Activated CD4-positive, alpha-beta memory T cell treated with anti-CD3 and anti-CD28 coated beads, Interleukin-2, amount 10 ng/mL, durations not matched to agents 7 days and 5 days (primary cell): ENCODE measurements around the gene NPFF. TPM values are rescaled to one million over a fixed set of nuclear protein-coding genes. Genes with fewer than 3 reads are reported as not detected.

Experiments used
- CTCF ChIA-PET: fragments of 350-600 bp; sonication (Branson Sonifier 250); formaldehyde crosslinking; loops from one replicate; lab custom pipeline; 2021; ENCODE audit warnings: antibody characterized with exemption, inconsistent platforms; lab: Charles Lee
- POLR2A ChIA-PET: fragments of 350-600 bp; sonication (Branson Sonifier 250); formaldehyde crosslinking; loops from one replicate; lab custom pipeline; 2021; ENCODE audit warnings: antibody characterized with exemption; lab: Charles Lee
- DNase-seq: peaks from one replicate; pipeline ENCODE4 v3.0.0-alpha.2; 2020
- H3K27ac Mint-ChIP-seq: one replicate; pipeline ENCODE4 v1.8.0; 2021; ENCODE audit warnings: mild to moderate bottlenecking, mixed read lengths
- H3K27me3 Mint-ChIP-seq: one replicate; pipeline ENCODE4 v1.8.0; 2021; ENCODE audit warnings: mixed read lengths
- H3K36me3 Mint-ChIP-seq: one replicate; pipeline ENCODE4 v1.8.0; 2021; ENCODE audit warnings: low read depth, mixed read lengths
- H3K4me1 Mint-ChIP-seq: one replicate; pipeline ENCODE4 v1.8.0; 2021; ENCODE audit warnings: mixed read lengths
- H3K4me3 Mint-ChIP-seq: one replicate; pipeline ENCODE4 v1.8.0; 2021; ENCODE audit warnings: mild to moderate bottlenecking, mixed read lengths
- H3K9me3 Mint-ChIP-seq: one replicate; pipeline ENCODE4 v1.8.0; 2021; ENCODE audit warnings: mixed read lengths
- total RNA-seq, 2 experiments: library from RNA; stranded (reverse); gene quantifications; one replicate each; pipeline ENCODE4 v1.2.3, GENCODE V29; 2021

The NPFF gene
- total RNA-seq, 2 experiments from 2014 or later: not detected

- Mint-ChIP-seq H3K36me3 (peaks cover 77% of the 10 kb centered on the region), H3K4me1 (peaks cover 29% of the 10 kb centered on the region), H3K27me3 (no peaks in the 10 kb centered on the region), H3K27ac (no peak overlapping the region), H3K9me3 (no peaks in the 10 kb centered on the region), H3K4me3 (no peak overlapping the region)
- DNase-seq: no peak
- POLR2A ChIA-PET: interaction anchor here (1.0 to 20.5 kb wide), 6 partner anchors 8 to 136 kb away, joined by 3 to 281 read pairs (median 14); partner anchors contain the start of genes MAP3K12 and TARBP2
- CTCF ChIA-PET: interaction anchor here (1.2 to 2.2 kb wide), 4 partner anchors 8 to 59 kb away, joined by 3 to 13 read pairs (median 6); partner anchors contain the start of gene TARBP2
These were observed 26.5 kb downstream of the NPFF start for GRCh38 chr12:53480491-53481442.

GRCh38 chr12:53479331-53479730 is 28.0 kb downstream of the NPFF start:
- no peaks in the 10 kb centered on the region for H3K9me3 Mint-ChIP-seq
- H3K4me1 Mint-ChIP-seq: peaks cover 42% of the 10 kb centered on the region
- H3K36me3 Mint-ChIP-seq: peaks cover 77% of the 10 kb centered on the region
- no peak overlapping the region for H3K4me3 Mint-ChIP-seq
- peak overlapping the region; percentile 59 for H3K27ac Mint-ChIP-seq
- DNase-seq: no peak
- no peaks in the 10 kb centered on the region for H3K27me3 Mint-ChIP-seq
- ChIA-PET POLR2A (interaction anchor here (0.9 to 20.5 kb wide), 4 partner anchors 9 to 135 kb away, joined by 3 to 281 read pairs (median 4); no protein-coding TSS in a partner anchor), CTCF (interaction anchor here (0.7 to 1.2 kb wide), 4 partner anchors 10 to 468 kb away, joined by 3 to 5 read pairs (median 4); no protein-coding TSS in a partner anchor)

- H3K9me3 Mint-ChIP-seq: no peaks in the 10 kb centered on the region
- ChIA-PET CTCF (interaction anchor here (0.7 to 7.1 kb wide), 5 partner anchors 10 to 468 kb away, joined by 3 to 54 read pairs (median 4); partner anchors contain the start of gene NPFF), POLR2A (interaction anchor here (0.9 to 20.5 kb wide), 4 partner anchors 8 to 134 kb away, joined by 3 to 281 read pairs (median 5); no protein-coding TSS in a partner anchor)
- H3K4me1 Mint-ChIP-seq: peaks cover 47% of the 10 kb centered on the region
- no peak for DNase-seq
- no peaks in the 10 kb centered on the region for H3K27me3 Mint-ChIP-seq
- H3K27ac Mint-ChIP-seq: peak overlapping the region; percentile 59
- H3K4me3 Mint-ChIP-seq: no peak overlapping the region
- peaks cover 77% of the 10 kb centered on the region for H3K36me3 Mint-ChIP-seq
These were observed 28.4 kb downstream of the NPFF start for GRCh38 chr12:53478865-53479264.

- Mint-ChIP-seq H3K36me3 (peaks cover 78% of the 10 kb centered on the region), H3K4me3 (no peak overlapping the region), H3K4me1 (peaks cover 64% of the 10 kb centered on the region), H3K9me3 (no peaks in the 10 kb centered on the region), H3K27ac (peak overlapping the region; percentile 6), H3K27me3 (no peaks in the 10 kb centered on the region)
- ChIA-PET CTCF (interaction anchor here (0.6 to 7.1 kb wide), 24 partner anchors 11 to 423 kb away, joined by 3 to 54 read pairs (median 4); partner anchors contain the start of genes AAAS, NPFF and TARBP2), POLR2A (interaction anchor here (1.2 to 20.5 kb wide), 4 partner anchors 15 to 33 kb away, joined by 3 to 281 read pairs (median 20); partner anchors contain the start of genes MAP3K12 and TARBP2)
- no peak for DNase-seq
These were observed 30.5 kb downstream of the NPFF start for GRCh38 chr12:53476769-53477209.

GRCh38 chr12:53474819-53475218 is 32.5 kb downstream of the NPFF start:
- ChIA-PET CTCF (interaction anchor here (0.6 to 7.1 kb wide), 10 partner anchors 16 to 469 kb away, joined by 3 to 54 read pairs (median 4); partner anchors contain the start of genes AAAS, EIF4B, NPFF and TARBP2), POLR2A (interaction anchor here (0.7 to 20.5 kb wide), 7 partner anchors 8 to 107 kb away, joined by 3 to 281 read pairs (median 16); partner anchors contain the start of genes MAP3K12 and TARBP2)
- Mint-ChIP-seq H3K4me3 (peak overlapping the region; percentile 14), H3K9me3 (no peaks in the 10 kb centered on the region), H3K36me3 (peaks cover 83% of the 10 kb centered on the region), H3K4me1 (peaks cover 67% of the 10 kb centered on the region), H3K27ac (peak overlapping the region; percentile 75), H3K27me3 (no peaks in the 10 kb centered on the region)
- no peak for DNase-seq

- peak overlapping the region; percentile 75 for H3K27ac Mint-ChIP-seq
- no peak overlapping the region for H3K4me3 Mint-ChIP-seq
- no peaks in the 10 kb centered on the region for H3K27me3 Mint-ChIP-seq
- no peaks in the 10 kb centered on the region for H3K9me3 Mint-ChIP-seq
- ChIA-PET CTCF (interaction anchor here (0.9 to 7.1 kb wide), 6 partner anchors 8 to 151 kb away, joined by 3 to 54 read pairs (median 7); partner anchors contain the start of gene NPFF), POLR2A (interaction anchor here (0.7 to 20.5 kb wide), 7 partner anchors 9 to 106 kb away, joined by 3 to 281 read pairs (median 16); partner anchors contain the start of genes MAP3K12 and TARBP2)
- no peak for DNase-seq
- peaks cover 63% of the 10 kb centered on the region for H3K4me1 Mint-ChIP-seq
- H3K36me3 Mint-ChIP-seq: peaks cover 77% of the 10 kb centered on the region
These were observed 33.2 kb downstream of the NPFF start for GRCh38 chr12:53474077-53474476.

GRCh38 chr12:53472056-53472582 is 35.2 kb downstream of the NPFF start:
- Mint-ChIP-seq H3K27ac (no peak overlapping the region), H3K4me1 (peaks cover 60% of the 10 kb centered on the region), H3K36me3 (peaks cover 84% of the 10 kb centered on the region), H3K27me3 (no peaks in the 10 kb centered on the region), H3K4me3 (no peak overlapping the region), H3K9me3 (no peaks in the 10 kb centered on the region)
- DNase-seq: no peak
- POLR2A ChIA-PET: interaction anchor here (5.6 to 20.5 kb wide), 2 partner anchors 10 to 11 kb away, joined by 34 to 281 read pairs; no protein-coding TSS in a partner anchor
- CTCF ChIA-PET: interaction anchor here (1.1 to 7.1 kb wide), 3 partner anchors 10 to 127 kb away, joined by 3 to 54 read pairs (median 9); partner anchors contain the start of gene NPFF

- CTCF ChIA-PET: interaction anchor here (1.0 to 1.2 kb wide), 2 partner anchors 40 to 41 kb away, joined by 3 to 4 read pairs; no protein-coding TSS in a partner anchor
- H3K9me3 Mint-ChIP-seq: no peaks in the 10 kb centered on the region
These were observed 39.0 kb downstream of the NPFF start for GRCh38 chr12:53468282-53468681.

GRCh38 chr12:53467880-53468279 is 39.4 kb downstream of the NPFF start:
- Mint-ChIP-seq H3K27me3 (no peaks in the 10 kb centered on the region), H3K4me1 (peaks cover 45% of the 10 kb centered on the region), H3K9me3 (no peaks in the 10 kb centered on the region), H3K4me3 (no peak overlapping the region), H3K27ac (no peak overlapping the region), H3K36me3 (peaks cover 87% of the 10 kb centered on the region)
- POLR2A ChIA-PET: interaction anchor here (0.7 to 20.5 kb wide), 5 partner anchors 6 to 218 kb away, joined by 3 to 281 read pairs (median 3); partner anchors contain the start of gene MAP3K12
- no peak for DNase-seq
- CTCF ChIA-PET: interaction anchor here (1.0 kb wide), 1 partner anchor 40 kb away, joined by 4 read pairs; no protein-coding TSS in a partner anchor

More at GRCh38 chr12:53468282-53468681, 39.0 kb downstream of the NPFF start:
- no peak overlapping the region for H3K4me3 Mint-ChIP-seq
- H3K36me3 Mint-ChIP-seq: peaks cover 83% of the 10 kb centered on the region
- no peaks in the 10 kb centered on the region for H3K27me3 Mint-ChIP-seq
- DNase-seq: no peak
- POLR2A ChIA-PET: interaction anchor here (0.9 to 20.5 kb wide), 4 partner anchors 5 to 31 kb away, joined by 3 to 281 read pairs (median 142); partner anchors contain the start of gene MAP3K12
- peaks cover 47% of the 10 kb centered on the region for H3K4me1 Mint-ChIP-seq
- H3K27ac Mint-ChIP-seq: no peak overlapping the region

- no peak for DNase-seq
- no peaks in the 10 kb centered on the region for H3K27me3 Mint-ChIP-seq
- peaks cover 43% of the 10 kb centered on the region for H3K4me1 Mint-ChIP-seq
- H3K36me3 Mint-ChIP-seq: peaks cover 88% of the 10 kb centered on the region
- ChIA-PET POLR2A (interaction anchor here (0.7 to 20.5 kb wide), 4 partner anchors 6 to 217 kb away, joined by 3 to 281 read pairs (median 142); no protein-coding TSS in a partner anchor), CTCF (interaction anchor here (1.0 to 1.3 kb wide), 2 partner anchors 41 to 42 kb away, joined by 3 to 4 read pairs; no protein-coding TSS in a partner anchor)
- no peaks in the 10 kb centered on the region for H3K9me3 Mint-ChIP-seq
- no peak overlapping the region for H3K4me3 Mint-ChIP-seq
- peak overlapping the region; percentile 40 for H3K27ac Mint-ChIP-seq
These were observed 40.2 kb downstream of the NPFF start for GRCh38 chr12:53467082-53467481.

GRCh38 chr12:53466640-53467039 is 40.6 kb downstream of the NPFF start:
- CTCF ChIA-PET: interaction anchor here (0.8 to 1.3 kb wide), 2 partner anchors 10 to 42 kb away, joined by 3 read pairs; no protein-coding TSS in a partner anchor

More at GRCh38 chr12:53466640-53467039, 40.6 kb downstream of the NPFF start:
- H3K36me3 Mint-ChIP-seq: peaks cover 88% of the 10 kb centered on the region
- DNase-seq: no peak
- no peaks in the 10 kb centered on the region for H3K27me3 Mint-ChIP-seq
- POLR2A ChIA-PET: interaction anchor here (16.7 to 20.5 kb wide), 2 partner anchors 6 to 7 kb away, joined by 281 read pairs; no protein-coding TSS in a partner anchor
- H3K27ac Mint-ChIP-seq: peak overlapping the region; percentile 40
- H3K4me3 Mint-ChIP-seq: no peak overlapping the region
- no peaks in the 10 kb centered on the region for H3K9me3 Mint-ChIP-seq
- peaks cover 39% of the 10 kb centered on the region for H3K4me1 Mint-ChIP-seq
